Adrenal gland (tissue), 5 donors: ENCODE results near the gene MAP1B.

Experiments used
- POLR2A ChIP-seq, 2 donors: fragments of 450-650 bp; IDR thresholded peaks; one replicate each; pipeline ENCODE4 v1.6.1; 2017; ENCODE audit warnings: antibody characterized with exemption in 2 of 2, mild to moderate bottlenecking in 2 of 2, moderate library complexity in 1 of 2
- TF ChIP-seq, protein P1 (sequence below), 6 experiments: fragments of 450-650 bp in 4 of 6; fragments of 200-600 bp in 2 of 6; sonication (generic) in 1 of 6; IDR thresholded peaks; 1 replicate in 5 of 6; 2 replicates in 1 of 6; pipeline versions ENCODE4 v1.5.1 to v1.8.0; 2016 to 2021; ENCODE audit warnings: antibody characterized with exemption in 6 of 6, mild to moderate bottlenecking in 2 of 6, moderate library complexity in 1 of 6
- donor health status: DM: no; HTN: no; CAD: no.

DNA sequence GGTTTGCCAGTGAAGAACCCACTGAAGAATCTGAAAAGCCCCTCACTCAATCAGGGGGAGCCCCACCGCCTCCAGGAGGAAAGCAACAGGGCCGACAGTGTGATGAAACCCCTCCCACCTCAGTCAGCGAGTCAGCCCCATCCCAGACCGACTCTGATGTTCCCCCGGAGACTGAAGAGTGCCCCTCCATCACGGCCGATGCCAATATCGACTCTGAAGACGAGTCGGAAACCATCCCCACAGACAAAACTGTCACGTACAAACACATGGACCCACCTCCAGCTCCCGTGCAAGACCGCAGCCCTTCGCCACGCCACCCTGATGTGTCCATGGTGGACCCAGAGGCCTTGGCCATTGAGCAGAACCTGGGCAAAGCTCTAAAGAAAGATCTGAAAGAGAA lies 92.4 kb downstream of the MAP1B start:
- TF ChIP-seq, protein P1, sequence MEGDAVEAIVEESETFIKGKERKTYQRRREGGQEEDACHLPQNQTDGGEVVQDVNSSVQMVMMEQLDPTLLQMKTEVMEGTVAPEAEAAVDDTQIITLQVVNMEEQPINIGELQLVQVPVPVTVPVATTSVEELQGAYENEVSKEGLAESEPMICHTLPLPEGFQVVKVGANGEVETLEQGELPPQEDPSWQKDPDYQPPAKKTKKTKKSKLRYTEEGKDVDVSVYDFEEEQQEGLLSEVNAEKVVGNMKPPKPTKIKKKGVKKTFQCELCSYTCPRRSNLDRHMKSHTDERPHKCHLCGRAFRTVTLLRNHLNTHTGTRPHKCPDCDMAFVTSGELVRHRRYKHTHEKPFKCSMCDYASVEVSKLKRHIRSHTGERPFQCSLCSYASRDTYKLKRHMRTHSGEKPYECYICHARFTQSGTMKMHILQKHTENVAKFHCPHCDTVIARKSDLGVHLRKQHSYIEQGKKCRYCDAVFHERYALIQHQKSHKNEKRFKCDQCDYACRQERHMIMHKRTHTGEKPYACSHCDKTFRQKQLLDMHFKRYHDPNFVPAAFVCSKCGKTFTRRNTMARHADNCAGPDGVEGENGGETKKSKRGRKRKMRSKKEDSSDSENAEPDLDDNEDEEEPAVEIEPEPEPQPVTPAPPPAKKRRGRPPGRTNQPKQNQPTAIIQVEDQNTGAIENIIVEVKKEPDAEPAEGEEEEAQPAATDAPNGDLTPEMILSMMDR (IDR thresholded peaks at IDR 0.05): no peak
- TF ChIP-seq POLR2A (IDR thresholded peaks at IDR 0.05): no peak
